Neural cell (in vitro differentiated cells): ENCODE results near the gene ITGA8.

Experiments used
- EP300 ChIP-seq: fragments of 450-650 bp; conservative IDR thresholded peaks from 2 replicates; pipeline ENCODE4 v1.6.1; 2014; ENCODE audit warnings: antibody characterized with exemption, mild to moderate bottlenecking, moderate library complexity; ENCODE audit not compliant: poor library complexity, severe bottlenecking
- EZH2 ChIP-seq: fragments of 200-600, 300-800 bp; shearing (Covaris generic), sonication (generic); IDR thresholded peaks from 2 replicates; pipeline ENCODE4 v1.6.1; 2014; ENCODE audit warnings: antibody characterized with exemption, low read length, borderline replicate concordance, mild to moderate bottlenecking; ENCODE audit not compliant: insufficient read depth, poor library complexity, severe bottlenecking
- TF ChIP-seq, protein P1 (sequence below): fragments of 450-650 bp; IDR thresholded peaks from 2 replicates; pipeline ENCODE4 v1.5.1; 2014; ENCODE audit warnings: antibody characterized with exemption, mild to moderate bottlenecking, moderate library complexity; ENCODE audit not compliant: poor library complexity, severe bottlenecking
- TF ChIP-seq, protein P2 (sequence below): IDR thresholded peaks from 2 replicates; pipeline ENCODE4 v1.6.1; 2012; ENCODE audit warnings: borderline replicate concordance

GRCh38 chr10:15729890-15730289 lies 10.2 kb upstream of the ITGA8 start:
- TF ChIP-seq, protein P1, sequence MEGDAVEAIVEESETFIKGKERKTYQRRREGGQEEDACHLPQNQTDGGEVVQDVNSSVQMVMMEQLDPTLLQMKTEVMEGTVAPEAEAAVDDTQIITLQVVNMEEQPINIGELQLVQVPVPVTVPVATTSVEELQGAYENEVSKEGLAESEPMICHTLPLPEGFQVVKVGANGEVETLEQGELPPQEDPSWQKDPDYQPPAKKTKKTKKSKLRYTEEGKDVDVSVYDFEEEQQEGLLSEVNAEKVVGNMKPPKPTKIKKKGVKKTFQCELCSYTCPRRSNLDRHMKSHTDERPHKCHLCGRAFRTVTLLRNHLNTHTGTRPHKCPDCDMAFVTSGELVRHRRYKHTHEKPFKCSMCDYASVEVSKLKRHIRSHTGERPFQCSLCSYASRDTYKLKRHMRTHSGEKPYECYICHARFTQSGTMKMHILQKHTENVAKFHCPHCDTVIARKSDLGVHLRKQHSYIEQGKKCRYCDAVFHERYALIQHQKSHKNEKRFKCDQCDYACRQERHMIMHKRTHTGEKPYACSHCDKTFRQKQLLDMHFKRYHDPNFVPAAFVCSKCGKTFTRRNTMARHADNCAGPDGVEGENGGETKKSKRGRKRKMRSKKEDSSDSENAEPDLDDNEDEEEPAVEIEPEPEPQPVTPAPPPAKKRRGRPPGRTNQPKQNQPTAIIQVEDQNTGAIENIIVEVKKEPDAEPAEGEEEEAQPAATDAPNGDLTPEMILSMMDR: no peak
- no peak for TF ChIP-seq EZH2
- no peak for TF ChIP-seq EP300
- TF ChIP-seq, protein P2, sequence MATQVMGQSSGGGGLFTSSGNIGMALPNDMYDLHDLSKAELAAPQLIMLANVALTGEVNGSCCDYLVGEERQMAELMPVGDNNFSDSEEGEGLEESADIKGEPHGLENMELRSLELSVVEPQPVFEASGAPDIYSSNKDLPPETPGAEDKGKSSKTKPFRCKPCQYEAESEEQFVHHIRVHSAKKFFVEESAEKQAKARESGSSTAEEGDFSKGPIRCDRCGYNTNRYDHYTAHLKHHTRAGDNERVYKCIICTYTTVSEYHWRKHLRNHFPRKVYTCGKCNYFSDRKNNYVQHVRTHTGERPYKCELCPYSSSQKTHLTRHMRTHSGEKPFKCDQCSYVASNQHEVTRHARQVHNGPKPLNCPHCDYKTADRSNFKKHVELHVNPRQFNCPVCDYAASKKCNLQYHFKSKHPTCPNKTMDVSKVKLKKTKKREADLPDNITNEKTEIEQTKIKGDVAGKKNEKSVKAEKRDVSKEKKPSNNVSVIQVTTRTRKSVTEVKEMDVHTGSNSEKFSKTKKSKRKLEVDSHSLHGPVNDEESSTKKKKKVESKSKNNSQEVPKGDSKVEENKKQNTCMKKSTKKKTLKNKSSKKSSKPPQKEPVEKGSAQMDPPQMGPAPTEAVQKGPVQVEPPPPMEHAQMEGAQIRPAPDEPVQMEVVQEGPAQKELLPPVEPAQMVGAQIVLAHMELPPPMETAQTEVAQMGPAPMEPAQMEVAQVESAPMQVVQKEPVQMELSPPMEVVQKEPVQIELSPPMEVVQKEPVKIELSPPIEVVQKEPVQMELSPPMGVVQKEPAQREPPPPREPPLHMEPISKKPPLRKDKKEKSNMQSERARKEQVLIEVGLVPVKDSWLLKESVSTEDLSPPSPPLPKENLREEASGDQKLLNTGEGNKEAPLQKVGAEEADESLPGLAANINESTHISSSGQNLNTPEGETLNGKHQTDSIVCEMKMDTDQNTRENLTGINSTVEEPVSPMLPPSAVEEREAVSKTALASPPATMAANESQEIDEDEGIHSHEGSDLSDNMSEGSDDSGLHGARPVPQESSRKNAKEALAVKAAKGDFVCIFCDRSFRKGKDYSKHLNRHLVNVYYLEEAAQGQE: no peak
